ENCODE data around the gene MAPK9. TPM values are rescaled to one million over a fixed set of nuclear protein-coding genes. Genes with fewer than 3 reads are reported as not detected.
A peak's percentile ranks its signal among the peaks of the same experiment; 100 is the strongest.

The MAPK9 gene
- total RNA-seq, 1 experiment from 2014 or later, result 38.6 TPM

DNA sequence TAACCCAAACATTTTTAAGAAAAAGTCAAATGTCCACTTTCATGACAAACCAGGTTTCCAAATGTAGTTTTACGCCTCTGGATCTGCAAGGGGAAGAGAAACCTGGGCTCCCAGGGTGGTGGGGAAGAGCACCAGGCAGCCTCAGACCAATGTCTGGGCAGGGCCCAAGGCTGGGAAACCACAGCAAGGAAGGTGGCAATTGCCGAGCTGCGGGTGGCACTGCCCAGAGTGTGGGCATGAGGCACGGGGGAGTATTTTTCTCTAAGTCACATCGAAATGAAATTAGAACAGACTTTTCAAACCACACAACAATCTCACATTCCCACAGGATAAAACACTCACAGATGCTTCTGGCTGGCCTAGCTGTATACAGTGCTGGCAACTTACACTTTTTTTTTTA, 50.3 kb downstream of the MAPK9 start:
- TF ChIP-seq, protein P1, sequence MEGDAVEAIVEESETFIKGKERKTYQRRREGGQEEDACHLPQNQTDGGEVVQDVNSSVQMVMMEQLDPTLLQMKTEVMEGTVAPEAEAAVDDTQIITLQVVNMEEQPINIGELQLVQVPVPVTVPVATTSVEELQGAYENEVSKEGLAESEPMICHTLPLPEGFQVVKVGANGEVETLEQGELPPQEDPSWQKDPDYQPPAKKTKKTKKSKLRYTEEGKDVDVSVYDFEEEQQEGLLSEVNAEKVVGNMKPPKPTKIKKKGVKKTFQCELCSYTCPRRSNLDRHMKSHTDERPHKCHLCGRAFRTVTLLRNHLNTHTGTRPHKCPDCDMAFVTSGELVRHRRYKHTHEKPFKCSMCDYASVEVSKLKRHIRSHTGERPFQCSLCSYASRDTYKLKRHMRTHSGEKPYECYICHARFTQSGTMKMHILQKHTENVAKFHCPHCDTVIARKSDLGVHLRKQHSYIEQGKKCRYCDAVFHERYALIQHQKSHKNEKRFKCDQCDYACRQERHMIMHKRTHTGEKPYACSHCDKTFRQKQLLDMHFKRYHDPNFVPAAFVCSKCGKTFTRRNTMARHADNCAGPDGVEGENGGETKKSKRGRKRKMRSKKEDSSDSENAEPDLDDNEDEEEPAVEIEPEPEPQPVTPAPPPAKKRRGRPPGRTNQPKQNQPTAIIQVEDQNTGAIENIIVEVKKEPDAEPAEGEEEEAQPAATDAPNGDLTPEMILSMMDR (conservative IDR thresholded peaks at IDR 0.05), result no peak
- Histone ChIP-seq H3K56ac (ENCODE audit: insufficient read length, low read depth, low read length) (no peak overlapping the region), H3K79me2 (ENCODE audit: insufficient read depth, low read length) (0 out of 2 replicates have a peak, but pooled peaks cover 2% of the 10 kb centered on the region), H3K18ac (ENCODE audit: insufficient read length, low read depth, low read length) (no peak overlapping the region), H3K4me1 (ENCODE audit: insufficient read depth, low read length) (no peaks in the 10 kb centered on the region), H4K20me1 (ENCODE audit: control insufficient read depth, insufficient read depth, insufficient read length) (no peaks in the 10 kb centered on the region), H3T11ph (ENCODE audit: low read length) (no peak overlapping the region), H2BK120ac (ENCODE audit: low read depth, low read length, poor library complexity, severe bottlenecking) (no peak overlapping the region), H3K23ac (ENCODE audit: insufficient read length, low read depth, low read length) (no peak overlapping the region), H3K9me3 (ENCODE audit: control insufficient read depth, low read depth, low read length) (no peaks in the 10 kb centered on the region), H2AFZ (ENCODE audit: low read length) (no peak overlapping the region), H4K91ac (ENCODE audit: insufficient read length, low read depth, low read length) (no peak overlapping the region), H4K5ac (ENCODE audit: insufficient read length, low read depth, low read length) (no peak overlapping the region), H3K79me1 (ENCODE audit: insufficient read depth, low read depth, low read length, poor library complexity, severe bottlenecking) (no peaks in the 10 kb centered on the region), H3K23me2 (ENCODE audit: insufficient read length, low read depth, low read length, poor library complexity, severe bottlenecking) (no peaks in the 10 kb centered on the region), H3K27me3 (ENCODE audit: insufficient read depth, low read length) (no peaks in the 10 kb centered on the region), H3K9ac (ENCODE audit: extremely low read depth, insufficient read length, low read length) (no peak overlapping the region), H3K4me2 (ENCODE audit: insufficient read depth, insufficient read length, low read length) (no peak overlapping the region), H2BK5ac (ENCODE audit: insufficient read length, low read length) (no peak overlapping the region), H2BK12ac (ENCODE audit: insufficient read length, low read depth, low read length) (no peak overlapping the region), H2BK20ac (ENCODE audit: low read depth, low read length, poor library complexity, severe bottlenecking) (no peak overlapping the region), H2AK5ac (ENCODE audit: insufficient read length, low read length) (no peak overlapping the region), H3K27ac (ENCODE audit: insufficient read length, low read depth, low read length) (no peak overlapping the region), H3K4ac (ENCODE audit: low read depth, low read length) (no peak overlapping the region), H3K14ac (ENCODE audit: insufficient read depth, low read length) (no peak overlapping the region), H4K8ac (replicated peaks; ENCODE audit: insufficient read length, low read depth, low read length) (no peak overlapping the region), H2BK15ac (ENCODE audit: low read depth, low read length) (no peak overlapping the region)
- Mint-ChIP-seq H3K4me1 (no peaks in the 10 kb centered on the region), H3K27me3 (ENCODE audit: low read depth) (no peaks in the 10 kb centered on the region), H3K4me3 (no peak overlapping the region), H3K9me3 (no peaks in the 10 kb centered on the region), H3K36me3 (ENCODE audit: insufficient read depth in 1 of 3, low read depth in 3 of 3) (peaks cover 25 to 63% (median 51%) of the 10 kb centered on the region in 3 experiments; a peak in 6 of 7 replicates), H3K27ac (peak overlapping the region in 1 of 3 experiments; percentile 81; a peak in 1 of 7 replicates)
- no peak for DNase-seq
- no CpG with 5 or more reads among the region's 5 CpGs for WGBS (ENCODE audit: extremely low coverage, insufficient read length, low lambda C conversion rate)

Data from H9 (cell line).